Endodermal cell (in vitro differentiated cells): ENCODE results near the gene C8G. TPM values are rescaled to one million over a fixed set of nuclear protein-coding genes. Genes with fewer than 3 reads are reported as not detected.
A peak's percentile ranks its signal among the peaks of the same experiment; 100 is the strongest.

Experiments
- DNase-seq: peaks from one replicate; pipeline ENCODE4 v3.0.0-alpha.2; 2017
- H3K27ac ChIP-seq: 2 replicates; pipeline ENCODE4 v1.5.1; 2013; ENCODE audit warnings: mild to moderate bottlenecking, low read depth, low read length, moderate library complexity
- H3K27me3 ChIP-seq: 2 replicates; pipeline ENCODE4 v1.6.1; 2013; ENCODE audit warnings: mild to moderate bottlenecking, low read length, moderate library complexity; ENCODE audit not compliant: insufficient read depth, control insufficient read depth, poor library complexity, severe bottlenecking
- H3K36me3 ChIP-seq: 2 replicates; pipeline ENCODE4 v1.7.0; 2013; ENCODE audit warnings: mild to moderate bottlenecking, low read length, moderate library complexity; ENCODE audit not compliant: control insufficient read depth, insufficient read depth
- H3K4me1 ChIP-seq: one replicate; pipeline ENCODE4 v1.7.0; 2013; ENCODE audit warnings: low read length; ENCODE audit not compliant: control insufficient read depth, insufficient read depth
- H3K4me3 ChIP-seq: 2 replicates; pipeline ENCODE4 v1.5.1; 2013; ENCODE audit warnings: mild to moderate bottlenecking, low read length, moderate library complexity
- H3K9ac ChIP-seq: 2 replicates; pipeline ENCODE4 v1.6.1; 2013; ENCODE audit warnings: mild to moderate bottlenecking, low read length, moderate library complexity; ENCODE audit not compliant: poor library complexity, severe bottlenecking; ENCODE audit errors: extremely low read depth
- H3K9me3 ChIP-seq: 2 replicates; pipeline ENCODE4 v1.6.1; 2013; ENCODE audit warnings: mild to moderate bottlenecking, low read length, moderate library complexity; ENCODE audit not compliant: control insufficient read depth
- H3K27ac Mint-ChIP-seq: 2 replicates; pipeline ENCODE4 v1.8.0; 2020; ENCODE audit warnings: mixed read lengths
- H3K27me3 Mint-ChIP-seq: 2 replicates; pipeline ENCODE4 v1.8.0; 2021; ENCODE audit warnings: mild to moderate bottlenecking, mixed read lengths; ENCODE audit not compliant: insufficient read depth
- H3K36me3 Mint-ChIP-seq: 2 replicates; pipeline ENCODE4 v1.8.0; 2020; ENCODE audit warnings: low read depth, mixed read lengths
- H3K4me1 Mint-ChIP-seq: 2 replicates; pipeline ENCODE4 v1.8.0; 2020; ENCODE audit warnings: mixed read lengths
- H3K4me3 Mint-ChIP-seq: 2 replicates; pipeline ENCODE4 v1.8.0; 2020; ENCODE audit warnings: mild to moderate bottlenecking, moderate library complexity, mixed read lengths
- H3K9me3 Mint-ChIP-seq: 2 replicates; pipeline ENCODE4 v1.8.0; 2020; ENCODE audit warnings: mild to moderate bottlenecking, mixed read lengths
- CTCF ChIP-seq: fragments of 200-600 bp; sonication (generic); conservative IDR thresholded peaks from 2 replicates; pipeline ENCODE4 v1.5.0; 2021; ENCODE audit warnings: antibody characterized with exemption, mild to moderate bottlenecking
- WGBS, 2 experiments: methylation state at CpG; one replicate each; pipeline versions ENCODE4 v1.1.5 to v1.1.7; 2013; ENCODE audit warnings: missing lambda C conversion rate in 2 of 2, mixed read lengths in 1 of 2; ENCODE audit not compliant: insufficient coverage in 1 of 2, insufficient read length in 1 of 2; 5-methylcytosine and 5-hydroxymethylcytosine counted together
- total RNA-seq, 2 donors: library from RNA; stranded (reverse); fragmentation: NEBNext Ultra II Directional in 1 of 2; extraction: Animal tissue kit (Norgen Biotek cat#: 25700) in 1 of 2; gene quantifications; 2 replicates in 1 of 2; 3 replicates in 1 of 2; pipeline ENCODE4 v1.2.1, GENCODE V29; 2021

The C8G gene
- total RNA-seq, 2 donors from 2014 or later, result 1.2 to 1.6 TPM

DNA sequence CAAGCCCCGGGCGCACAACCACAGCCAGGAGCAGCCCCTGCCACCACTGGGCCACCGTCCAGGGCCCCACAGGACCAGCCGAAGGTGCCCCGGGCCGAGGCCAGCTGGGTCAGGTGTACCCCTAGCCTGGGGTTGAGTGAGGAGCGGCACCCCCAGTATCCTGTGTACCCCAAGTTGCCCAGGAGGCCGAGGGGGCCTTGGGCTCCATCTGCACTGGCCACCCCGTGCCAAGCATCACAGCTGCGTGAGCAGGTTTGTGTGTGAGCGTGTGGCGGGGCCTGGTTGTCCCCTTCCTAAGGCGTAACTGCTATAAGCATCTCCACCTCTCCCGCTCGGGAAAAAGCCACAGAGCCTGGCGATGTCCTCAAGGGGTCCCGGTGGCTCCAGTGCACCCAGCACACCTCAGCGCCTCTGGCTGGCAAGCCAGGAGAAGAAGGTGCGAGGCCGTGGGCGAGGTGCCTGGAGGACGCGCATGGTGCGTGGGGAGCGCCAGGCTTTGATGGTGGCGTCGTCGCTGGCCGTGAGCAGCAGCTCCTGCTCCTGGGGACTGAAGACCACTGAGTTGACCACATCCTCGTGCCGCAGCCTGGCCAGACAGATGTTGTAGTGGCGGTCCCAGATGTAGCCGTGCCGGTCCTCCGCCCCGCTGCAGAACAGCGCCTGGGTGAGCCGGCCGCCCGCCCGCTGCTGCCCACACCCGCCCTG, 4.4 kb upstream of the C8G start:
- H3K27me3 ChIP-seq, result no peaks in the 10 kb centered on the region
- no peak for DNase-seq
- 96 to 98% methylated on average over 27 to 42 of the region's 42 CpGs for WGBS, 2 experiments
- no peak overlapping the region for H3K4me3 ChIP-seq
- no peaks in the 10 kb centered on the region for H3K9me3 ChIP-seq
- Mint-ChIP-seq H3K9me3 (no peaks in the 10 kb centered on the region), H3K27ac (no peak overlapping the region), H3K4me3 (no peak overlapping the region), H3K4me1 (no peaks in the 10 kb centered on the region), H3K36me3 (peaks cover 35% of the 10 kb centered on the region), H3K27me3 (no peaks in the 10 kb centered on the region)
- H3K4me1 ChIP-seq, result no peaks in the 10 kb centered on the region
- H3K9ac ChIP-seq, result no peak overlapping the region
- no peak for TF ChIP-seq CTCF
- peaks cover 34% of the 10 kb centered on the region for H3K36me3 ChIP-seq
- no peak overlapping the region for H3K27ac ChIP-seq

GRCh38 chr9:136941231-136942111, 3.6 kb upstream of the C8G start:
- no peak overlapping the region for H3K27ac ChIP-seq
- H3K4me1 Mint-ChIP-seq, result no peaks in the 10 kb centered on the region
- peaks cover 34% of the 10 kb centered on the region for H3K36me3 ChIP-seq
- no peaks in the 10 kb centered on the region for H3K9me3 Mint-ChIP-seq
- H3K4me1 ChIP-seq, result no peaks in the 10 kb centered on the region
- no peaks in the 10 kb centered on the region for H3K27me3 ChIP-seq
- TF ChIP-seq CTCF, result no peak
- peaks cover 34% of the 10 kb centered on the region for H3K36me3 Mint-ChIP-seq
- DNase-seq, result no peak
- H3K9me3 ChIP-seq, result no peaks in the 10 kb centered on the region
- H3K27me3 Mint-ChIP-seq, result no peaks in the 10 kb centered on the region
- 96% methylated on average over 32 to 55 of the region's 55 CpGs for WGBS, 2 experiments
- H3K9ac ChIP-seq, result no peak overlapping the region
- H3K4me3 Mint-ChIP-seq, result no peak overlapping the region
- no peak overlapping the region for H3K4me3 ChIP-seq
- no peak overlapping the region for H3K27ac Mint-ChIP-seq

- Histone ChIP-seq H3K9ac (no peak overlapping the region), H3K27ac (no peak overlapping the region), H3K4me1 (no peaks in the 10 kb centered on the region), H3K4me3 (no peak overlapping the region), H3K27me3 (no peaks in the 10 kb centered on the region), H3K36me3 (peaks cover 34% of the 10 kb centered on the region), H3K9me3 (no peaks in the 10 kb centered on the region)
- H3K27me3 Mint-ChIP-seq, result no peaks in the 10 kb centered on the region
- WGBS, 2 experiments, result 96% methylated on average over 46 to 60 of the region's 60 CpGs
- DNase-seq, result peak; percentile 38
- peaks cover 30% of the 10 kb centered on the region for H3K36me3 Mint-ChIP-seq
- TF ChIP-seq CTCF, result no peak
- H3K4me3 Mint-ChIP-seq, result peak overlapping the region; percentile 63
- H3K27ac Mint-ChIP-seq, result no peak overlapping the region
- H3K9me3 Mint-ChIP-seq, result no peaks in the 10 kb centered on the region
- H3K4me1 Mint-ChIP-seq, result no peaks in the 10 kb centered on the region
Observed at GRCh38 chr9:136942112-136942880, 2.7 kb upstream of the C8G start.
